GM19324 (cell line): ENCODE data around the gene OARD1.

Source experiments
- ATAC-seq: cut with Tn5 transposase; IDR thresholded peaks from one replicate; pipeline ENCODE4 v1.9.1; 2021; ENCODE audit warnings: mild to moderate bottlenecking, moderate library complexity; ENCODE audit not compliant: unreplicated experiment, low FRiP score

The OARD1 gene

DNA sequence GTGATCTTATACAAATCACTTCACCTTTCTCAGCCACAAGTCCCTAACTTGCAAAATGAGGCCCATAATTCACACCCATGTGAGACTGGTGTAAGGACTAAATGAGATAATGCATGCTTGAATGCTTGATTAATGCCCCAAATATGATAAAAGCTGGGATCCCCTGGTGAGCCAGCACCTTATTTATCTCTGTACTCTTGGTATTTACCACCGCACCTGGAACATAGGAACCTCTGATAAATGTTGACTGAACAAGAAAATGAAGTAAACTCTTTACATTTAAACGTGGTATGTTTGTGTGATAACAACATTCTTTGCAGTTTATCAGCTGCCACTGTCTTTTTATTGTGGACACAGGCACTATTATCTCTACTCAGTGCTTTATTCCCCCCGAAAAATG lies 21.6 kb downstream of the OARD1 start:
- no peak for ATAC-seq

DNA sequence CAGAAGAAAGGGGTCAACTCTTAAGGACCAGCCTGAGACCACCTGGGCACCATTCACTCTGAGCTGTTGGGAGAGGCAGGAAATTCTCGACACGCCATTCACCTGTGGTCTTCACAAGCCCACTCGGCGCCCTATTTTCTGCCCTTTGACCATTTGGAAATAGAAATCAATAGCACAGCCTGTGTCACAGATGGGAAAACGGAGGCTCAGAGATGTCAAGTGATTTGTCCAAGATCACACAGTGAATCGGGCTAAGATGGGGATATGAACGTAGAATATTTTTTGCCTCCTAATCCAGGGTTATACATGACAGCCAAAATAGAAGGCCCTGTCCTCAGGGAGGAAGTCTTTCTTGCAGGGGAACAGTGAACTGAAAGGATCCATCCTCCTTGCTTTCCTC lies 22.2 kb downstream of the OARD1 start:
- no peak for ATAC-seq

- no peak for ATAC-seq
Measured at GRCh38 chr6:41049521-41049920, 22.6 kb downstream of the OARD1 start.

- no peak for ATAC-seq
Measured at GRCh38 chr6:41047745-41048732, 24.1 kb downstream of the OARD1 start.

GRCh38 chr6:41047306-41047705 lies 24.9 kb downstream of the OARD1 start:
- ATAC-seq = no peak

- ATAC-seq = no peak
Measured at GRCh38 chr6:41046084-41046483, 26.1 kb downstream of the OARD1 start.

DNA sequence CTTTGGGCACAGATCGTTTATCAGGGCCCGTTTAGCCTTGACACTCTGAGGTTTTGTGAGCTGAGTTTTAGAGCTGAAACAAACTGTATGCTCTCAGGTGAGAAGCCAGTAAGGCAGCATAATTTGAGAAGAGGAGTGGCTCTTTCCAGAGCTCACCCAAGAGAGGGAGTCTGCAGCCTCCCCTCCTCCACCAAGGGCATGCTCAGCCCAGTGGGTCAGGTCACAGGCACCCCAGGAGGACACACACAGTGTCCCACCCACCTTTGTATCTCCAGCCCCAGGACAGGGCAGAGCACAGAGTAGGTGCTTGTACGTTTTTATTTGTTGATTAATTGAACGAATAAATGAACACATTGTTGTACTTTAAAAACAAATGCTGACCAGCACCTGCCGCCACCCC lies 26.5 kb downstream of the OARD1 start:
- ATAC-seq = no peak

DNA sequence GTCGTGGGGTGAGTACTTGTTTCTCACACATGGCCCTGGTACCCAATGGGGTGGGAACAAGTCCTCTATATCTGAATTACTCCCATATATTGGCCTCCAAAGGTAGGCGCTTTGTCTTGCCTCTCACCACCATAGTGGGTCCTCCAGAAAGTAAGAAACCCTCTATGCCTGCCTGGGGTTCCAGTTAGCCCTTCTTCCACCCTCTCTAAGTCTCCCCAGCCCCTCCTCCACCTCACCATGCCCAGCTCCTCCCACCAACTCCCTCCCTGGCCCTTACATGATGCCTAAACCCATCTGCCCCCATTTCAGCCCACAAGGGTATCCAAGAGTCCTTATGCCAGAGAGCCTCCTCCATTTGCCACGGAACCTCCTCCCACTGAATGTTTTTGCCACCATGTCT lies 29.0 kb downstream of the OARD1 start:
- ATAC-seq = no peak

- no peak for ATAC-seq
Measured at GRCh38 chr6:41042226-41043055, 29.7 kb downstream of the OARD1 start, which contains the start of gene TSPO2. TSS of gene TSPO2 (plus strand) at chr6:41042467. CDS start at chr6:41042986, 519 bp downstream.

- ATAC-seq = no peak
Measured at GRCh38 chr6:41040940-41041536, 31.1 kb downstream of the OARD1 start.

GRCh38 chr6:41040101-41040939 lies 31.8 kb downstream of the OARD1 start:
- ATAC-seq = no peak

DNA sequence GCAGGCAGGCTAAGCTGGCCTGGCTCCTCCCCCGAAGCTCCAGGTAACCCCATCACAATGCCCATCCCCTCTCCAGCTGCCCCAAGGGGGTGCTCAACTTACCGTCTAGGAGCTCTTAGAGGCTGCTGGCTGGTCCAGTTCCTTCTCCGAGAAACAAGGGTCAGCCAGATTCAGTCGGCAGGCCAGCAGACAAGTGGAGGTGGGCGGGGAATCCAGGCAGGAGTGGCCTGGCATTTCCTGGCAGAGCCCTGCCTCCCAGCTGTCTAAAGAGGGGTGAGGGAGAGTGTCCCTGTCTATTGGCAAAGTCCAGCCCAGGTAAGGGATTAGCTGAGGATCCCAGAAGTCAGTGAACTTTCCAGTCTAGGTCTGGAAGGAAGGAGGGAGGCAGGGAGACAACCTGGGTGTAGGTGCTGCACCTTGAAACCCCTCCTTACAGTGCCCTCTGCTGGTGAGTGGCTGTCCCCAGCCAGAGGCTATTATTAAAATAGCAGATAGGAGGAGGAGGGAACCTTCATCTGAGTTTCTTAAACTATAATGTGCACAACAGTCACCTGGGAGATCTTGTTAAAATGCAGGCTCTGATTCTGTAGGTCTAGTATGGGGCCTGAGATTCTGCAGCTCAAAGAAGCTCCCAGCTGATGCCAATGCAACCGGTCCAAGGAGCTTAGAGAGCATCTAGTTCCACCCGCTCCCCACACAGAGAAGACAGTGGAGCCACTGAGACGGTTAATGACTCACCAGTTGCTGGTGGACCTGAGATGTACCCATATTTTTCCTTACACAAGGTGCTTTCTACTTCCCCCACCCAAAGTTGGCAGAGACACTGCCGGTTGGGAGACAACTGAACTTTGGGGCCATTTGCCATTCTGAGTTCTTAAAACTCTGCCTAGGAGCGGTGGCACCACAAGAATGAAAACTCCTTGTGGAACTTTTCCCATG lies 32.8 kb downstream of the OARD1 start, which contains the start of gene UNC5CL:
UNC5CL (minus strand) TSS at position 162 of the 939 bp plus-strand sequence. CDS start 4,147 bp downstream, outside the sequence.
- ATAC-seq = no peak

DNA sequence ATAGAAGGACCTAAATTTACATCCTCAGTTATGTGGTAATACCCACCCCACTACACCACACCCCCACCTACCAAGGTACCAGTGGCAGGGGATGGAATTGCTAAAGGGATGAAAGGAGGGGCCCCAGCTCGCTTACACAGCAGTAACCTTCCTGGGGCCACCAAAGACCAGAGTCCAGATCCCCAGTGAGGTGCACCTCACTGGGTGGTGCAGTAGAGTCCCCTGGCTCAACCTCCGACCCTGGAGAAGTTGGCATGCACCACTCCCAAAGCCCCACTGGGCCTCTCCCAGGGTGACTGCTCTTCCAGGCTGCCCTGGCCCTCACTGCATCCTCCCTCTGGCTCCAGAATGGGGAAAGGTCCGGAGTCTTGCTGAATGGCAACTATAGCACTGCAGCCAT lies 34.0 kb downstream of the OARD1 start:
- no peak for ATAC-seq

DNA sequence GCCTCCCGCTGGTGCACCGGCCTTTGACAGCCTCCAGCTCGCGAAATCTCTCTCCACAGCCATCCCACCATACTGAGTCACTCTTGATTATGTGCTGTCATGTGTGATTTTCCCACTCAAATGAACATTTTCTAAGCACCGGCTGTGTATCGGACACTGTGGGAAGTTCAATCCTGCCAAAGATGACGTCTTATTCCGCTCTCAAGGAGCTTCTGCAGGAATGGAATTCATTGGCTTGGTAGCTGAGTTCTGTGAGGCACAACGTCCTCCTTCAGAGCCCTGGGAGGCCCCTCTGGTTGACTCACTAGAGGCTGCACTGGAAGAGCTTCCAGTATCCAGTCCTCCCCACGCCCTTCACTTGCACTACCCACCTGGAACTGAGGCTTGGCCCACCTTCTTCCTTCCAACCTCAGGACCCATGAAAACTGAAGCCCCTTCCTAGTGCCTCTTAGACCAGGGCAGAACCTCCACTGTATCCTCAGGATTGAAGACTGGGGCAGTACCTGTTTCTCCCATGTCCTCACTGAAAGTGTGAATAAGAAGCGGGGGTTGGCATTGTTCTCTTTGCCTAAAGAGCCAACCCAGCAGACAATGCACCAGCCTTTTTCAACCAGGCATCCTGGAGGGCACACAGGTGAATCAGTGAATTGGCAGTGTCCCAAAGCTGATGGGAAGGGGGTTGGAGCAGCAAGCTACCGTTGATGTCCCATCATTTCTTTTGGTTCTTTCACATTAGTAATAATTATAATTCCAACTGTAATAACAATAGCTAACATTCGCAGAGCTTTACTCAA lies 34.9 kb downstream of the OARD1 start:
- ATAC-seq = no peak

DNA sequence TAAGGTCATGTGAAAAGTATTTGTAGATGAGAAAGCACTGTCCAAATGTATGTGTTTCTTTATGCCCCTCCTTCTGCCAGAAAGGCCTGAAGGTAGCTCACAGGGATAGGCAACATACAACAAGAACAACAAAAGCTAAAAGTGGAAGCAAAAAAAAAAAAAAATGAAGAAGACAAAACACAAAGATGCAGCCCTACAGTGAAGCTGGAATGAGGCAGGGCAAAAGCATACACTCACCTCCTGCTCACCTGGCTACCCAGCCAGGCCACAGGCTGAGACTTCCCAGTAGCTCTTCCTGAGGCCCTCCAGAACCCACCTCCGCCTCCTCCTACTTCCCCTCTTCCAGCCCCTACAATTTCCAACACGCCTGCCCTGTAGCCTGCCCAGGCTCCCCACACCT lies 35.6 kb downstream of the OARD1 start:
- no peak for ATAC-seq

- ATAC-seq = no peak
Measured at GRCh38 chr6:41036186-41036585, 36.0 kb downstream of the OARD1 start.

DNA sequence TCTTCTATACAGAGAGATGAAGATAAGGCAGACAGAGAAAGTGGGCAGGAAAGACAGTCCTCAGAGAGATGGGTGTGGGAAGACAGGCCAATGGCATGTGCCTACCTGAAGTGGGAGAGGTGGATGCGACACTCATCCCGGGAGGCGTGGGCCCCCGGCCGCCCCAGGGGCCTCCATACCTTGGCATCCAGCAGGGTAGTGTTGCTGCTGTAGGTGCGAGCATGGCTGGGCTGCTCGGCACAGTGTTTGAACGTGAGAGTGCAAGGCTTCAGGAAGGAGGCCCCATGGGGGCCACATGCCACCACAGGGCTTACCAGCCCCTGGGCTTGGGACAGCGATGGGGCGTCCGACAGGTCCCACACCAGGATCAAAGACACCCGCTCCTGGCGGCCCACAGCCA lies 38.4 kb downstream of the OARD1 start:
- no peak for ATAC-seq

DNA sequence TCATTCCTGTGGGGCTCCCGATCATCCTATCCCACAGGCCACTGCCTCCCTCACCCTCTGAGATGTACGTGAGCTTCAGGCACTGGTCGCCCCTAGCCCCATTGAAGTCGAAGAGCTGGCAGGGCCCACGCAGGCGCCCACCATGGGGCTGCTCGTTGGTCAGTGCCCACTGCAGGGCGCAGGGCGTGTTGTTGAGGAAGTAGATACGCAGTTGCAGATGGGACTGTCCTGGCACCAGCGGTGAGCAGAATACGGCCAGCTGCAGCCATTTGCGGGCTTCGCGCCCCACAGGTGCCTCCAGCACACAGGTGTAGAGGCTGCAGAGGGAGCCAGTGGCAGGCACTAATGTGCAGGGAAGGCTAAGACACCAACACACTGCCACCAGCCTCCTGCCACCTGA lies 39.3 kb downstream of the OARD1 start:
- ATAC-seq = no peak
